Stimulated activated CD4-positive, alpha-beta T cell treated with anti-CD3 and anti-CD28 coated beads, Interleukin-1b, Interleukin-23, amount 100 ng/mL, for 48 hours (primary cell): ENCODE measurements around the gene HSF4.

Experiments used
- DNase-seq: peaks from one replicate; pipeline ENCODE4 v3.0.0-alpha.2; 2020

Gene HSF4

GRCh38 chr16:67202426-67202825 lies 37.9 kb downstream of the HSF4 start:
- DNase-seq: no peak

DNA sequence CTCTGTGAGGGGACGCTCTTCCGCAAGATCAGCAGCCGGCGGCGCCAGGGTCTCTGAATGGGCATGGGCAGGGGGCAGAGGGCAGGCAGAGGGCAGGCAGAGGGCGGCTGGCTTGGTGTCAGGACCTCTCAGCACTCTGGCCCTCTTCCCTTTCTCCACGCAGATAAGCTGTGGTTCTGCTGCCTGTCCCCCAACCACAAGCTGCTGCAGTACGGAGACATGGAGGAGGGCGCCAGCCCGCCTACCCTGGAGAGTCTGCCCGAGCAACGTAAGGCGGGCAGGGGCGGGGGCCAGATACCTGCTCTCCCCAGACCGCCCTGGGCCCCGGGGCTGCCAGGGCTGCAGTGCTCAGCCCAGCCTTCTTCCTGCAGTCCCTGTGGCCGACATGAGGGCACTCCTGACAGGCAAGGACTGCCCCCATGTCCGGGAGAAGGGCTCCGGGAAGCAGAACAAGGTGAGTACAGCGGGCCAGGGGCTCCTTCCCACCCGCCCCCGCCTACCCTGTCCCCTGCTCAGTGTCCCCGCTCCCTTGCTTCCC lies 38.5 kb downstream of the HSF4 start:
- no peak for DNase-seq

DNA sequence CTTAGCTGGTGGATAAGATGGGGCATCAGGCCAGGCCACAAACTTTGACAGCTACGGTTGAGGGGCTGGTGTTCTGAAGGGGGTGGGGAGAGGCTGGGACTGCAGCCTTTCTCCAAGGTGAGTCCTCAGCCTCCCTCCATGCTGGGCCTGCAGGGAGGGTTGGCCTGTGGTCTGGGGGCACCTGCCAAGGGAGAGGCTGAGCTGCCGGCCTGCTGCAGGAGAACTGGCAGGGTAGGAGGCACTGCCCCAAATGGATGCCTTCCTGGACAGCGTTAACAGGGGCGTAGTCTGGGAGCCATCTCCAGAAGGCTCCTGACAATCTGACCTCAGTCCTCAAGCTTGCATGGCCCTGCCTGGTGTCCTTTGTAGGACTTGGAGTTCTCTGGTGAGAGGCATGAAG lies 39.5 kb downstream of the HSF4 start:
- no peak for DNase-seq

DNA sequence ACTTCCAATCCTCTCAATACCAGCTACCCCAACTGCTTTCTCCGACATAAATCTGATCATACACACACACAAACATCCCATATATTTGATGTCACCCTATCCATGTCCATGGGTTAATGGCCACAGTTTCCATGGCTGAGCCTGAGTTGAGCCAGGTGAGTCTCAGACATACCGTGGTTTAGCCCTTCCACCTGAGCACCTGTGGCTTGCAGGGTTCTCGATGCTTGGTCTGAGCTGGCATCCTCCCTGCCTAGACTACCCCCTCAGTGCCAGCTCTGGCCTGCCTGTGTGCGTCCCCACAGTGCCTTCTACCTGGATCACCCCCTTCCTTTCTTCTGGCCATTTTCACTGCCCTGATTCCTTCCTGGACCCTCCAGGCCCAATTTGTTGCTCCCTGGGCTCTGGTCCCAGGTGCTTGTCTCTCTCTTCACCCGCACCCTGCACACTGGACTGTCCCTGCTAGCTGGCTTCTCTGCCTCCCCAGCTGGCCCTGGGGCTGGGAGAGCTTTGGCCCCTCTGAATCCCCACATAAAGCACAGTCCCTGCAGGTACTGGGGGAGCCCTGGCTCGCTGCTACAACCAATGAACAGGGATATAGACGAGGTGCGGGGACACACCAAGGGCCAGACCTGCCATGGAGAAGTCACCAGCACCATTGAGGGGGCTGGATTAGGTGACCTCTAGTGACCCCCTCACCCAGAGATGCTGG lies 41.7 kb downstream of the HSF4 start:
- DNase-seq: no peak

GRCh38 chr16:67206838-67207248 lies 42.3 kb downstream of the HSF4 start:
- no peak for DNase-seq

- DNase-seq: no peak
Observed at GRCh38 chr16:67207249-67208091, 42.9 kb downstream of the HSF4 start.

DNA sequence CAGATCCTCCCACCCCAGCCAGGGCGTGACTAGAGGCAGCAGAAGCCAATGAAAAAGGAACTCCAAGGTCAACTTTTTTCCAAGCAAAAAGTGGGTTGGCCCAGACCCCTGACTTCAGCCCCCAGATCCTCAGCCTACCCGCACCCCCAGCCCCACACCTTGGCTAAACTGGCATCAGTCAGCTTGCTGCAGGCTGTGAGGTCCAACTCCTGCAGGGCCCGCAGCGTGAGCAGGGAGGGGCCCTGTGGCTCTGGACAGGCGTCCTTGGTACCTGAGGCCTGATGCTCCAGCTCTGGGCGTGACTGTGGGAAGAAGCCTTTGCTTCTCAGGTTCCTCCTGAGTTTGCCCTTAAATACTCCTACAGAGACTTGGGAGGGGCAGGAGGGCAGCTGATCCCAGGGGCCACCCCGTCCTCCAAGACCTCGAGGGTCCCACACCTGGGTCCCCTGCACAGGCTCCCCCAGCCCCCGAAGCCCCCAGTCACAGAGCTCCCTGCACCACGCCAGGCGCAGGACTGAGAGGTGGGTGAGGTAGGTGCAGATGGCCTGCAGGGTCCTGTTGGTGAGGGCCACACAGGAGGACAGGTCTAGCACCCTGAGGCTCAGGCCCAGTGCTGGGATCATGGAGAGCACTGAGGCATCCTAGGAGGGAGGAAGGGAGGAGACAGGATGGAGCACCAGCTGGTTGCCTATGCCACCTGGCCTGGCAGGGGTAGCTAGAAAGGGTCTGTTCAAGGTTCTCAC lies 43.8 kb downstream of the HSF4 start:
- DNase-seq: no peak

DNA sequence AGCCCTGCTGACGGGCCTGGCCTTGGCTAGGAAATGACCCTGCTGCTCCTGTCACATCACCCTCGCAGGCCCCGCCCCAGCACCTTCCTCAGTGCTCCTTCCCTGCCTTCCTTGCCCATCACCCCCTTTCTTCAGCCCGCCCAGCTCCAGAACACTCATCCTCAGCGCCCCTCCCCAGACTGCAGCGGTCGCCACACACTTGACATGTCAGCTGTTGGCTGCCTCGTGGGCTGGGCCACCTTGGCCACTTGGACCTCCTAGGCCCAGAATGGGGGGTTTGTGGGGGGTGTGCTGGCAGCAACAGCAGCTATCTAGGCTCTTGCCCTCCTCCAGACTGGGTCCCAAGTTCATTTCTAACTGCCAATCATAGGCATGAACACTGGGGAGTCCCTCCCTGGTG lies 45.0 kb downstream of the HSF4 start:
- DNase-seq: no peak

GRCh38 chr16:67210069-67210937 lies 45.8 kb downstream of the HSF4 start:
- DNase-seq: no peak

DNA sequence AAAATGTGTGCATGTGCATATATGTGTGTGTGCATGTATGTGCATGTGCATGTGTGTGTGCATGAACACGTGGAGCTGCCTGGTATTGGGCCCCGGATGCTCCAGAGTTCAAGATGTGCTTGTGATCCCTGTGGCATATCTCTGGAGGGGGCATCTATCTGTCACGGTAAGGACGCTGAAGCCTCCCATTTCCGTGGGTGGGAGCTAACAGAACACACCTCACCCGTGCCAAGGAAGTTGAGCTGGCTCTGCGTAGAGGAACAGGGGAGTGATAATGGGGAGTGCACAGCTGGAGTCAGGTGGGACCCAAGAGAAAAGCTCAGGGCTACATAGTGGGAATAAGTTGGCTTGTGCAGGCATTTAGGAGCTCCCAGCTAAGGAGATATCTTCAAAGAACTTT lies 47.1 kb downstream of the HSF4 start:
- no peak for DNase-seq

DNA sequence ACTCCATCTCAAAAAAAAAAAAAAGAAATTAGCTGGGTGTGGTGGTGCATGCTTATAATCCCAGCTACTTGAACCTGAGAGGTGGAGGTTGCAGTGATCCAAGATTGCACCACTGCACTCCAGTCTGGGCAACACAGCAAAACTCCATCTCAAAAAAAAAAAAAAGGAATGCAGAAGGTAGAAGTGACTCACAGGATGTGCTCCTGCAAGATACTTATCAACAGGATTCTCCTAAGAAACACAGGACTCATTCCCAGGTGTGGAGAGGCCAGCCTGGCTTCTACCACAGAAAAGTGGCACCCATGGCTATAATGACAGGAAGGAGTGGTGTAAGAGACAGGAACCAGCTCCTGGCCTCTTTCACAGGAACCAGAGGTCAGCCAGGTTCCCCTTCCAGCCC lies 48.2 kb downstream of the HSF4 start:
- no peak for DNase-seq

DNA sequence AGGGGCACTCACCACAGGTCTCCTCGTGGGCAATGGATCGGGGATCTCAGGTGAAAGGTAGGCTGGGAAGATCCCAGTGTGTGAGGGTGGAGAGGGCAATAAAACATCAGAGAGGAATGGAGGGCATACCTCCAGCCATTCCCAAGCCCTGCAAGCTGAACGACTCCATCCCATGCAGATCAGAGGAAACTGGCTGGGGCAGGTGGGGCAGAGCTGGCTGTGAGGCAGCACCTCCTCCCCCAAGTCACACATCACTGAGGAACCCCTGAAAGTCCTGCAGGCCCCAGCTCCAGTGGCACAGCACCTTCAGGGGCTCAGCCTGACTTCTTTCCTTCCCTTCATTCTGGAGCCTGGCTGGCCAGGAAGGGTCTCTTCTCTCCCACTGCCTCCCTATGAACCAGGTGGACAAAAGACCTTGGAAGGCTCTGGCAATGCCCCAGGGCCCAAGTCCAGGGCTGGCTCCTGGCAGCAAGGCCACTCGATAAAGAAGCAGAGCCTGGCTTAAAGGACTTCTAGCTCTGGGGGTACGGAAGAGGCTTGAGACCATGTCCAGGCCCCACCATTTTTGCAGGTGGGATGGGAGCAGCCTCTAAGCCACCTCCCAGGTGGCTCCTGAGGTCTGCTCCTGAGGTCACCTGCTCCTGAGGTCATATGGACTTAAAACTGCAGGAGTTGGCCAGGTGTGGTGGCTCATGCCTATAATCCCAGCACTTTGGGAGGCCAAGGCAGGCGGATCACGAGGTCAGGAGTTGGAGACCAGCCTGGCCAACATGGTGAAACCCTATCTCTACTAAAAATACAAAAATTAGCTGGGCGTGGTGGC lies 48.9 kb downstream of the HSF4 start:
- no peak for DNase-seq

DNA sequence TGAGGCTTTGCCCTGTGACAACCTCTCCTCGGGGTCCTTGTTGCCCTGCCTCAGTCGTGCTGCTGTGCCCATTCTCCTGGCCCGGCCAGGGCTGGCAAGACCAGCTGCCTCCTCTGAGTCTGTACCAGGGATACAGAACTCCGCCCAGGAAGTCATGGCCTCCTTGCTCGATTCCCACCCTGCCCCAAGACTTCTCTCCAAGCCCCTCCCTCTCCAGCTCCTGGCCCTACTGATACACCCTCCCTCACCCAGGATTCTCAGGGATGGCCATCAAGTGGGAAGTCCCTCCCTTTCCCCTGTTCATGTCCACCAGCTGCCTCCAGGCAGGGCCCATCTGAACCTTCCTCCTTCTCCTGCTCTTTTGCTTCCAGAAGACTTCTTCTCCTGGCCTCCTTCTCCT lies 51.2 kb downstream of the HSF4 start:
- no peak for DNase-seq

- no peak for DNase-seq
Observed at GRCh38 chr16:67216612-67217490, 52.3 kb downstream of the HSF4 start.
